HG02759 (cell line): ENCODE results near the gene OR2H2.

Experiments
- ATAC-seq: cut with Tn5 transposase; IDR thresholded peaks from one replicate; pipeline ENCODE4 v1.9.1; 2021; ENCODE audit warnings: mild to moderate bottlenecking, moderate library complexity; ENCODE audit not compliant: unreplicated experiment

The OR2H2 gene

GRCh38 chr6:29628419-29629281 lies 43.7 kb downstream of the OR2H2 start:
- no peak for ATAC-seq

GRCh38 chr6:29629571-29629970 lies 44.6 kb downstream of the OR2H2 start:
- no peak for ATAC-seq

DNA sequence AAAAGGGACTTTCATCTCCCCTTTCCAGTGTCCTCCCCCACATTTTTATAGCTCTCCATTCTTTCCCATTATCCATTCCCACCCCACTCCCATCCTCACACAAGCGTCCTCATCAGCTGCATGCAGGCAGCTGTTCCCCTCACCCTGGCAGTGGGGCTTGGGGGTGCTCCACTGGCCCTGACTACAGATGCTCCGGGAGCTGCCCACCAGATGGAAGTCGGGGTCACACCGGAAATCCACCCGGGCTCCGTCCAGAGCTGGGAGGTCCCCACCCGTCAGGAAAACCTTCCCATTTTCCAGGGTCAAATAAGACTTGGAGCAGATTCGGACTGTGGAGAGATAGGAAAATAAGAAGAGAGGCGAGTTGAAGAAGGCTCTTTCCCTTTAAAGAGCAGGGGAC lies 45.4 kb downstream of the OR2H2 start:
- ATAC-seq = no peak

GRCh38 chr6:29631209-29631810 lies 46.4 kb downstream of the OR2H2 start:
- no peak for ATAC-seq

DNA sequence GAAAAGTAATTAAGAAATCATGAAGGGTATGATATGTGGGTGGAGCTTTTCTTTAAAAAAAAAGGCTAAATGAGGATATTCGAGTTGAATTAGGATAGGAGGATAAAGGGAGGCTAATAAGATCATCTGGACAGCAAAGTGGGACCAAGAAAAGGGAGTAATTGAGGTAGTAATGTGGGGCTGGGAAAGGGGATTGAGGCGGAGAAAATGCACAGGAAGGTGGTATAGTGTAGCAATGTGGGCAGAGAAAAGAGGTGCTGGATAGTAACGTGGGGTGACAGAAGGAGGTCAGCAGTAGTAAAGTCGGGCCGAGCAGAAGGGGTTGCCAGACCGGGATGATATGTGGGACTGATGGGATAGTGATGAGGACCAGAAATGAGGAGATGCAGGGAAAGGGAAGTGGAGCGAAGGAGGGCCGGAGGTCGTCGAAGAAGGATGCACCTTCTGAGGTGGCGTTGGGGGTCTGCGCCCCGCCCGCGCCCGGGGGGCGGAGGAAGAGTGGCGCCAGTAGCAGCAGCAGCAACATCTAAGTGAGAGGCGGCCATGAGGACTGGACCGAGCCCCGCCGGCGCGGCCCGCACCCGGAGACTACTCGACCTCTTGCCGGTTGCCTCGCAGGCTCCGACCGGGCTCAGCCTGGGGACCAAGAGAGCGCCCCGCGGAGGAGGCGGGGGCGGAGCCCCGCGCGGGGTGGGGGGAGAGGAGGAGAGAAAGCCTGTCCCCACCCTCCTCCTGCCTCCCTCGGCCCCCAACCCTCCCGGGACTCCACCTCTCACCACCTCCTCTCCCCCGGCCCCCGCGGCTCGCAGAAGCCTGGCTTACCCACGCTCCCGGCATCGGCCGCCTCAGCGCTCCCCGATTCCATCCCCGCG lies 47.2 kb downstream of the OR2H2 start:
- peak; percentile 22 for ATAC-seq

DNA sequence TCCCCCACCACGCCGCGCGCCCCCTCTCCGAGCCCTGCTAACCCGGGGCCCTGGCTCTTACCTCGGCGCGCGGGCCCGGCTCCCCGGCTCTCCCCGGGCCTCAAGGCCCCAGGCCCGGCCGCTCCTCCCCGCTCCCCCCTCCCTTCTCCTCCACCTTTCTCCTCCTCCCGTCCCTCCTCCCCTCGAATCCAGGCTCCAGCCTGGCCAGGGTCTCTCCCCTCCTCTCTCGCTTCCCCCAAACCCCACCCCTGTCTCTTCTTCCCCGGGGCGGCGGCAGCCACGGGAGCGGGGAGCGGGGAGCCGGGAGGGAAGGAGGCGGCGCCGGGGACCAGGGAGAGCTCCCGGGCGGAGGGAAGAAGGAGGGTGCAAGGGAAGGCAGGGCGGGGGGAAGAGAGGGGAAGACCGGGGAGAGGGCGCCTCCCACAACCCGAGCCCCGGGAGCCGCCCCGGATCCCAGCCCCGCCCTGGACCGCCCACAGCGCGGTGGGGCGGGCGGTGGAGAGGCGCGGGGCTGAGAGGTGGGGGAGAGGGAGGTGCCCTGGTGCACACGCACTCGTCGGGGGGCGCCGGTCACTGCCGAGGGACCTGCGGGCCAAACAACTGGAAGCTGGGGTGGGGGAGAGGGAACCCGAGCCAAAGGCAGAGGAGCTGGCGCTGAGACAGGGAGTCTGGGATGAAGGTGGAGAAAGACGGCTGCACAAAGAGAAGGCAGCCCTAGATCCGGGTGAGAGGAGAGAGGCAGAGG lies 48.0 kb downstream of the OR2H2 start, which contains the start of gene GABBR1:
Gene GABBR1 (minus strand): TSS at position 395 of the 745 bp plus-strand sequence. CDS start 798 bp downstream, outside the sequence.
- peak; percentile 76 for ATAC-seq

DNA sequence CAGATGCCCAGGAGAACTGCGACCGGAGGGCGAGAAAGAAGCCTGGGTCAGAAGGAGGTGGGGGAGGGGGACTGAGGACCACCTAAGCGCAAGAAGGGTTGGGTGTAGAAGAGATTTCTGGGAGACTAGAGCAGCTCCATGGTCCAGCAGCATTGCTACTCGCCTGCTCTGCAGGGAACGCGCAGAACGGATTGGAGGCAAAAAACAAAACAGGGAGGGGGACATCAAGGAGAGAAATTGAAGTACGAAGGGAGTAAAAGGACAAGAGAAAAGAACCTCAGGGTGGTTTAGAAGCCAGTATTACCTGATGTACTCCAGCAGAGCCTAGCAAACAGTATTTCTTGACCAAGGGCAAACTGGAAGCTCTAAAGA lies 48.6 kb downstream of the OR2H2 start:
- no peak for ATAC-seq

GRCh38 chr6:29637247-29637646 lies 52.3 kb downstream of the OR2H2 start:
- ATAC-seq = no peak
